GM12891 (cell line): ENCODE results near the gene ZNF24.

Experiments used
- POLR2AphosphoS5 ChIP-seq: IDR thresholded peaks from 2 replicates; pipeline ENCODE4 v1.6.1; 2011; ENCODE audit warnings: low read depth, low read length, control low read depth
- SPI1 ChIP-seq: IDR thresholded peaks from 2 replicates; pipeline ENCODE4 v1.6.1; 2011; ENCODE audit warnings: low read depth, low read length, control low read depth

DNA sequence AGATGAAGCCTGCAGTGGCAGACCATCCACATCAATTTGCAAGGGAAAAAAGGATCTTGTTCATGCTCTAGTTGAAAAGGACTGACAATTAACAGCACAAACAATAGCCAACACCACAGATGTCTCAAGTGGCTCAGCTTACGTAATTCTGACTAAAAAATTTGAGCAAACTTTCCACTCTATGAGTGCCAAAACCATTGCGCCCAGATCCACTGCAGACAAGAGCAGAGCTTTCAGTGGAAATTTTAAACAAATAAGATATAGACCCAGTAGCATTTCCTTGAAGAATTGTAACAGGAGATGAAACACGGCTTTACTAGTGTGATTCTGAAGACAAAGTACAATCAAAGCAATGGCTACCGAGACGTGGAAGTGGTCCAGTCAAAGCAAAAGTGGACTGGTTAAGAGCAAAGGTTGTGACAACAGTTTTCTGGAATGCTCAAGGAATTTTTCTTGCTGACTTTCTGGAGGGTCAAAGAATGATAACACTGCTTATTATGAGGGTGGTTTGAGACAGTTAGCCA is 44.9 kb upstream of the ZNF24 start:
- TF ChIP-seq SPI1 (no peak), POLR2AphosphoS5 (no peak)
